Glutamatergic neuron (in vitro differentiated cells): ENCODE data around the gene ARHGEF1. TPM values are rescaled to one million over a fixed set of nuclear protein-coding genes. Genes with fewer than 3 reads are reported as not detected.
A peak's percentile ranks its signal among the peaks of the same experiment; 100 is the strongest.

ENCODE experiments used
- DNase-seq: peaks from one replicate; pipeline ENCODE4 v3.0.0; 2022
- H3K27ac Mint-ChIP-seq: one replicate; pipeline ENCODE4 v1.8.0; 2020; ENCODE audit warnings: mild to moderate bottlenecking, mixed read lengths, inconsistent platforms; ENCODE audit not compliant: unreplicated experiment
- H3K27me3 Mint-ChIP-seq: one replicate; pipeline ENCODE4 v1.8.0; 2020; ENCODE audit warnings: mild to moderate bottlenecking, moderate library complexity, mixed read lengths, inconsistent platforms; ENCODE audit not compliant: unreplicated experiment
- H3K36me3 Mint-ChIP-seq: one replicate; pipeline ENCODE4 v1.8.0; 2020; ENCODE audit warnings: mild to moderate bottlenecking, mixed read lengths, inconsistent platforms; ENCODE audit not compliant: unreplicated experiment
- H3K4me1 Mint-ChIP-seq: one replicate; pipeline ENCODE4 v1.8.0; 2020; ENCODE audit warnings: mild to moderate bottlenecking, low read depth, mixed read lengths, inconsistent platforms; ENCODE audit not compliant: unreplicated experiment
- H3K4me3 Mint-ChIP-seq: one replicate; pipeline ENCODE4 v1.8.0; 2020; ENCODE audit warnings: mild to moderate bottlenecking, mixed read lengths, inconsistent platforms; ENCODE audit not compliant: unreplicated experiment
- H3K9me3 Mint-ChIP-seq: one replicate; pipeline ENCODE4 v1.8.0; 2020; ENCODE audit warnings: mild to moderate bottlenecking, moderate library complexity, mixed read lengths, inconsistent platforms; ENCODE audit not compliant: unreplicated experiment
- long read RNA-seq: library from polyadenylated mRNA; unstranded; transcript quantifications from one replicate; pipeline ENCODE4 v2.0.0, GENCODE V29; 2020; ENCODE audit not compliant: unreplicated experiment
- total RNA-seq: library from RNA; stranded (reverse); fragmentation: NEBNext Ultra II Directional; extraction: Animal tissue kit (Norgen Biotek cat#: 25700); gene quantifications from one replicate; pipeline ENCODE4 v1.2.1, GENCODE V29; 2021; ENCODE audit not compliant: unreplicated experiment
- TF ChIP-seq, protein P1 (sequence below): fragments of 200-600 bp; sonication (generic); IDR thresholded peaks from one replicate; pipeline ENCODE4 v1.5.0; 2021; ENCODE audit not compliant: partially characterized antibody, unreplicated experiment

Gene ARHGEF1, protein sequence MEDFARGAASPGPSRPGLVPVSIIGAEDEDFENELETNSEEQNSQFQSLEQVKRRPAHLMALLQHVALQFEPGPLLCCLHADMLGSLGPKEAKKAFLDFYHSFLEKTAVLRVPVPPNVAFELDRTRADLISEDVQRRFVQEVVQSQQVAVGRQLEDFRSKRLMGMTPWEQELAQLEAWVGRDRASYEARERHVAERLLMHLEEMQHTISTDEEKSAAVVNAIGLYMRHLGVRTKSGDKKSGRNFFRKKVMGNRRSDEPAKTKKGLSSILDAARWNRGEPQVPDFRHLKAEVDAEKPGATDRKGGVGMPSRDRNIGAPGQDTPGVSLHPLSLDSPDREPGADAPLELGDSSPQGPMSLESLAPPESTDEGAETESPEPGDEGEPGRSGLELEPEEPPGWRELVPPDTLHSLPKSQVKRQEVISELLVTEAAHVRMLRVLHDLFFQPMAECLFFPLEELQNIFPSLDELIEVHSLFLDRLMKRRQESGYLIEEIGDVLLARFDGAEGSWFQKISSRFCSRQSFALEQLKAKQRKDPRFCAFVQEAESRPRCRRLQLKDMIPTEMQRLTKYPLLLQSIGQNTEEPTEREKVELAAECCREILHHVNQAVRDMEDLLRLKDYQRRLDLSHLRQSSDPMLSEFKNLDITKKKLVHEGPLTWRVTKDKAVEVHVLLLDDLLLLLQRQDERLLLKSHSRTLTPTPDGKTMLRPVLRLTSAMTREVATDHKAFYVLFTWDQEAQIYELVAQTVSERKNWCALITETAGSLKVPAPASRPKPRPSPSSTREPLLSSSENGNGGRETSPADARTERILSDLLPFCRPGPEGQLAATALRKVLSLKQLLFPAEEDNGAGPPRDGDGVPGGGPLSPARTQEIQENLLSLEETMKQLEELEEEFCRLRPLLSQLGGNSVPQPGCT
- total RNA-seq = 78.7 TPM
- long read RNA-seq, partial matches to known transcripts = 0 of 6 reads
- long read RNA-seq, other reads (novel, unspliced or antisense) = 0 of 6 reads

DNA sequence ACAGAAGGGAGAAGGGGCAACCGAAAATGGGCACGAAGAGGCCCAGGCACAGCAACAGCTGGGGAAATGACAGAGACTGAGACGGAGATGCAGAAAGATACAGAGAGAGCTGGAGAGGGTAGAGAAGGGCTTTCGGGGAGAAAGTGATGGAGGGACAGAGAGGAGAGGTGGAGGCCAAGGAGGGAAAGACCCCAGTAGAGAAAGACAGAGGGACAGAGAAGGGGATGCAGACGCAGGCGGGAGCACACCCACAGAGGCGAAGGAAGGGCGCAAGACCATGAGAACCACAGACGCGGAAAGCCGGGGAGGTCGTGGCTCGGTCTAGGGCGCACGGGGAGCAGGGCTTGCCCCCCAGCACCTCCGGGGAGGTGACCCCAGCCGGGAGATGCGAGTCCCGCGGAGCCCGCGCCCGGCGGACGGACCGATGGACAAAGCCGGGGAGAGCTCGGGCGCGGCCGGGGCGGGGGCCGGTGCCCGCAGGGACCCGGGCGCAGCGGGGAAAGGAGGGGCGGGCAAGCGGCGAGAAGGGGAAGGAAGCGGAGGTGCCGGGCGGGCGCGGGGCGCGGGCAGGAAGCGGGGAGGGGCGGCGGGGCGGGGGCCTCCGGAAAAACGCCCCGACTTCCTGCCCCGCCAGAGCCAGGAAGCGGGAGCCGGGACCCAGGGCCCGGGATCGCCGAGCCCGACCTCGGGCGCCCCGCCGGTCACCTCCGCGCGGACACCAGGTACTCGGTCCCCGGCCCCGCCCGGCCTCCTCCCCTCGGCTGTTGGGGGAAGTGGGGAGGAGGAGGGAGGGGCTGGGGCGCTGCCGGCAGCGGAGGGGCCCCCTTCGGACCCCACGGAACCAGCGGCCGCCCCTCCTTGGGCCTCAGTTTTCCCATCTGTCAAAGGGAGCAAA lies at the start of gene ARHGEF1:
Gene ARHGEF1 (plus strand): TSS at position 617 of the 895 bp plus-strand sequence. CDS start 4,899 bp downstream, outside the sequence.
- peaks cover 9% of the 10 kb centered on the region for H3K27me3 Mint-ChIP-seq
- H3K36me3 Mint-ChIP-seq = no peaks in the 10 kb centered on the region
- peak within 1 kb of the TSS; percentile 98 for H3K4me3 Mint-ChIP-seq
- H3K27ac Mint-ChIP-seq = peak within 1 kb of the TSS; percentile 91
- TF ChIP-seq, protein P1, sequence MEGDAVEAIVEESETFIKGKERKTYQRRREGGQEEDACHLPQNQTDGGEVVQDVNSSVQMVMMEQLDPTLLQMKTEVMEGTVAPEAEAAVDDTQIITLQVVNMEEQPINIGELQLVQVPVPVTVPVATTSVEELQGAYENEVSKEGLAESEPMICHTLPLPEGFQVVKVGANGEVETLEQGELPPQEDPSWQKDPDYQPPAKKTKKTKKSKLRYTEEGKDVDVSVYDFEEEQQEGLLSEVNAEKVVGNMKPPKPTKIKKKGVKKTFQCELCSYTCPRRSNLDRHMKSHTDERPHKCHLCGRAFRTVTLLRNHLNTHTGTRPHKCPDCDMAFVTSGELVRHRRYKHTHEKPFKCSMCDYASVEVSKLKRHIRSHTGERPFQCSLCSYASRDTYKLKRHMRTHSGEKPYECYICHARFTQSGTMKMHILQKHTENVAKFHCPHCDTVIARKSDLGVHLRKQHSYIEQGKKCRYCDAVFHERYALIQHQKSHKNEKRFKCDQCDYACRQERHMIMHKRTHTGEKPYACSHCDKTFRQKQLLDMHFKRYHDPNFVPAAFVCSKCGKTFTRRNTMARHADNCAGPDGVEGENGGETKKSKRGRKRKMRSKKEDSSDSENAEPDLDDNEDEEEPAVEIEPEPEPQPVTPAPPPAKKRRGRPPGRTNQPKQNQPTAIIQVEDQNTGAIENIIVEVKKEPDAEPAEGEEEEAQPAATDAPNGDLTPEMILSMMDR = no peak
- H3K4me1 Mint-ChIP-seq = peaks cover 9% of the 10 kb centered on the region
- peak; percentile 44 for DNase-seq
- H3K9me3 Mint-ChIP-seq = peaks cover 5% of the 10 kb centered on the region

DNA sequence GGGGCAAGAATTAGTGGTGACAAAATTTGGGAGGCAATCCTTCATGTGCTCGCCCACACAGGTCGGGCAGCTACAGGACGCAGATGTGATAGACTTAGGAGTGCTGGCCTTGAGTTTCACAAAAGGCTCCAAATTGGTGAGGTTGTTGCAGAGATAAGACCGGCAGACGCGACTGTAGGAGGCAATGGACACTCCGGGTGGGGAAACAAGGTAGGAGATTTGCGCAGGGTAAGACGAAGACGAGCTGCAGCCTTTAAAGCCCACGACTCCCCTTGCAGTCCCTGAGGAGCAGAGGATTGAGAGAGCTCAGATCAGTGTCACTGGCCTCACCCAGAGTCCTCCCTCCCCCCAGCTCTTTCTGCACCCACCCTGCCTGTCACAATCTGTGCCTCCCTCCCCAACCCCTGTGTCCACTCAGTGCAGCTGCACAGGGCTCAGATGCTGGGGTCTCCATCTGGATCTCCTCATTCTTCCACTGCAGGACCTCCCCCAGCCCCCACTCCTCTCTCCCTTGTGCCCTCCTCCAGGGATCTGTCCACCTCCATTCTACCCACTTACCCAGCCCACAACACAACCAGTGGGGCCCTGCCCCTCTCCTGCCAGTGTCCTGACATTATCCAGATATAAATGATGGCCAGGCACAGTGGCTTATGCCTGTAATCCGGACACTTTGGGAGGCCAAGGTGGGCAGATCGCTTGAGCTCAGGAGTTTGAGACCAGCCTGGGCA lies 44.8 kb upstream of the ARHGEF1 start:
- no peak for DNase-seq
- Mint-ChIP-seq H3K27me3 (peaks cover 4% of the 10 kb centered on the region), H3K27ac (no peak overlapping the region), H3K4me3 (peak overlapping the region; percentile 38), H3K4me1 (peaks cover 10% of the 10 kb centered on the region), H3K36me3 (no peaks in the 10 kb centered on the region), H3K9me3 (no peaks in the 10 kb centered on the region)
- TF ChIP-seq, protein P1 = no peak

DNA sequence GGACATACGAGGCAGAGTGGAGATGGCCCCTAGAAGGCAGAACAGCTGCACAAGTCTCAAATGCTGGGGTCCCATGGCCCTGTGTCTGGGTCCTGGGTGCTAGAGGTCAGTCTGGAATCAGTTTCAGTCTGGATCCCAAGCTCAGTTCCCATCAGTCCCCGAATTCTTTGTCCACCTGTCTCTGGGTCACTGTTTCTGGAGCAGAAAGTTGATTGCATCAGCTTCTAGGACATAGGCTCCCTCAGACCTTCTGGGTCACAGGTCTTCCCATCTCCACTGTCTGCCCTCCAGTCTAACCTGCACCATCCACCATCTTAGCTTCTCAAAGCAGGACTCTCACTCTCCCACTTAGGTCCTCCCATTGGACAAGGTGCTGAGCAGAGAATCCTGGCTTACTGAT lies 43.8 kb upstream of the ARHGEF1 start:
- H3K36me3 Mint-ChIP-seq = peaks cover 6% of the 10 kb centered on the region
- H3K4me3 Mint-ChIP-seq = no peak overlapping the region
- H3K4me1 Mint-ChIP-seq = peaks cover 10% of the 10 kb centered on the region
- TF ChIP-seq, protein P1 = no peak
- H3K27me3 Mint-ChIP-seq = peaks cover 5% of the 10 kb centered on the region
- no peak for DNase-seq
- H3K9me3 Mint-ChIP-seq = peaks cover 3% of the 10 kb centered on the region
- no peak overlapping the region for H3K27ac Mint-ChIP-seq

DNA sequence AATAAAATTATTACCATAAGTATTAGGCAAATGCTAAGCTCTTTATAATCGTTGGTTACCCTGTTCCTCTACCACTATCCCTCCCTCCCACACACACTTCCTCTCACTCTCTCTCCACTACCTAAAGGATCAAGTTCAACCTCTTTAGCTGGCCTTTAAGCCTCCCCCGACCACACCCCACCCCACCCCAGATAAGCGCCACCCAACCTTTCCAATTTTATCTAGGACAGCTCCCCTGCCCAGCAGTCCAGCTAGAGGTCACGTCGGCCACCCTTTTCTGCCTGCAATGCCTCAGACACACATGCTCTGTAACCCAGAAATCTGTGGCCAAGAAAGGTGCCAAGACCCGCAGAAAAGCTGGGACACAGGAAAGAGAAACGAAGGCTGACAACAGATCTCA lies 39.6 kb upstream of the ARHGEF1 start:
- Mint-ChIP-seq H3K27ac (no peak overlapping the region), H3K27me3 (peaks cover 6% of the 10 kb centered on the region), H3K4me3 (no peak overlapping the region), H3K9me3 (peaks cover 3% of the 10 kb centered on the region), H3K36me3 (peaks cover 8% of the 10 kb centered on the region), H3K4me1 (peaks cover 3% of the 10 kb centered on the region)
- TF ChIP-seq, protein P1 = no peak
- DNase-seq = no peak
